Stomach (tissue), 9 donors: ENCODE results near the gene APLP1. TPM values are rescaled to one million over a fixed set of nuclear protein-coding genes. Genes with fewer than 3 reads are reported as not detected.
A peak's percentile ranks its signal among the peaks of the same experiment; 100 is the strongest.

Experiments
- DNase-seq, 2 donors: peaks; one replicate each; pipeline versions ENCODE4 v3.0.0 to v3.0.0-alpha.2; 2013 to 2019
- H3K27ac ChIP-seq, 5 donors: fragments of 200-600 bp in 4 of 5; sonication (generic) in 4 of 5; one replicate each; pipeline ENCODE4 v1.5.1; 2013 to 2019; ENCODE audit warnings: mild to moderate bottlenecking in 1 of 5, moderate library complexity in 1 of 5
- H3K27me3 ChIP-seq, 3 donors: fragments of 200-600 bp; sonication (generic); one replicate each; pipeline ENCODE4 v1.5.1; 2017 to 2019; ENCODE audit warnings: mixed run types in 1 of 3
- H3K36me3 ChIP-seq, 4 donors: fragments of 200-600 bp; sonication (generic); 1 replicate in 3 of 4; 2 replicates in 1 of 4; pipeline ENCODE4 v1.5.1; 2016 to 2019
- H3K4me1 ChIP-seq, 4 donors: fragments of 200-600 bp; sonication (generic); one replicate each; pipeline ENCODE4 v1.5.1; 2016 to 2019
- H3K4me3 ChIP-seq, 4 donors: fragments of 200-600 bp; sonication (generic) in 3 of 4; one replicate each; pipeline ENCODE4 v1.5.1; 2016 to 2019; ENCODE audit warnings: mild to moderate bottlenecking in 1 of 4
- H3K9me3 ChIP-seq, 4 donors: fragments of 200-600 bp; sonication (generic); one replicate each; pipeline ENCODE4 v1.5.1; 2016 to 2019
- EP300 ChIP-seq: sonication (generic); formaldehyde crosslinking; IDR thresholded peaks from one replicate; pipeline ENCODE4 v1.6.1; 2017; ENCODE audit warnings: antibody characterized with exemption
- POLR2A ChIP-seq, 4 donors: fragments of 450-650 bp; IDR thresholded peaks; one replicate each; pipeline ENCODE4 v1.6.1; 2016; ENCODE audit warnings: antibody characterized with exemption in 4 of 4, control low read depth in 2 of 4, mild to moderate bottlenecking in 1 of 4, moderate library complexity in 1 of 4
- POLR2AphosphoS5 ChIP-seq, 3 donors: sonication (generic); formaldehyde crosslinking; IDR thresholded peaks; one replicate each; pipeline ENCODE4 v1.6.1; 2016; ENCODE audit warnings: antibody characterized with exemption in 3 of 3
- WGBS, 5 donors: extraction: QIAGEN DNeasy Blood & Tissue Kit in 3 of 5; methylation state at CpG; one replicate each; pipeline versions ENCODE4 v1.1.5 to v1.1.7; 2013 to 2018; 5-methylcytosine and 5-hydroxymethylcytosine counted together
- intact Hi-C: fragments of 100-400 bp; cut with DNase I; formaldehyde crosslinking; loops from one replicate; pipeline ENCODE4 v1.15.1; 2023; ENCODE audit warnings: low total_unique reads
- polyA plus RNA-seq, 3 donors: library from polyadenylated mRNA; stranded (reverse); fragments of 200-250 nt; gene quantifications; one replicate each; pipeline ENCODE4 v1.2.3, GENCODE V29; 2013
- total RNA-seq, 5 donors: library from RNA; depleted of rRNA; stranded (reverse); fragments of >200 nt; gene quantifications; one replicate each; pipeline versions ENCODE4 v1.1.0 to v1.2.3, GENCODE V29; 2014 to 2016
- TF ChIP-seq, protein P1 (sequence below), 7 experiments: fragments of 450-650 bp in 4 of 7; fragments of 200-600 bp in 3 of 7; sonication (generic) in 3 of 7; IDR thresholded peaks; one replicate each; pipeline ENCODE4 v1.5.1; 2016 to 2019; ENCODE audit warnings: antibody characterized with exemption in 7 of 7, control low read depth in 2 of 7, mild to moderate bottlenecking in 1 of 7
- donor health status: healthy with polysubstance abuse.
- donor health status: Bipolar disorder and iron deficiency.
- donor health status: healthy.

APLP1 gene
- total and polyA plus RNA-seq, 8 donors: 5.3 to 76.5 (median 18.4) TPM

DNA sequence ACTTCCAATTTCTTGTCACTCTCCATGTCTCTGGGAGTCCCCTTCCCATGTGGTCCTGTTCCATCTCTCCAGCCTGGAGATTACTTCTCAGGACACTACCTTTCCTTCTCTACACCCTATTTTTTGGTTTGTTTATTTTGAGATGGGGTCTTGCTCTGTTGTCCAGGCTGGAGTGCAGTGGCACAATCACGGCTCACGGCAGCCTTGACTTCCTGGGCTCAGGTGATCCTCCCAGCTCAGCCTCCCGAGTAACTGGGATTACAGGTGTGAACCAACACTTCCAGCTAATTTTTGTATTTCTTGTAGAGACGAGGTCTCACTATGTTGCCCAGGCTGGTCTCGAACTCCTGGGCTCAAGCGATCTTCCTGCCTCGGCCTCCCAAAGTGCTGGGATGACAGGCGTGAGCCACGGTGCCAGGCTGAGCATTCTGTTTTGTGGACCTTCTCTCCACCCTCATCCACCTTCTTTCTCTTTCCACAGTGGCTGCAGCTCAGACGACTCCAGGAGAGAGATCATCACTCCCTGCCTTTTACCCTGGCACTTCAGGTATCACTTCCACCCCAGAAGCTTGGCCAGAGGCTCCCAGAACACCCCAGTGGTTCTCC, 34.6 kb downstream of the APLP1 start:
- DNase-seq: no peak
- H3K9me3 ChIP-seq: no peaks in the 10 kb centered on the region
- peaks cover 0 to under 1% (median 0%) of the 10 kb centered on the region in 4 donors for H3K36me3 ChIP-seq
- intact Hi-C loops: no loop called here
- peak overlapping the region; percentile 65 to 95 (median 93) for H3K27ac ChIP-seq
- peaks cover 32 to 70% (median 43%) of the 10 kb centered on the region in 4 donors for H3K4me1 ChIP-seq
- WGBS, 5 donors: 65 to 71% (median 69%) methylated on average over 10 of the region's 10 CpGs
- H3K27me3 ChIP-seq: no peaks in the 10 kb centered on the region
- TF ChIP-seq POLR2AphosphoS5 (IDR thresholded peaks at IDR 0.05) (no peak), POLR2A (IDR thresholded peaks at IDR 0.05) (no peak), EP300 (no peak)
- TF ChIP-seq, protein P1, sequence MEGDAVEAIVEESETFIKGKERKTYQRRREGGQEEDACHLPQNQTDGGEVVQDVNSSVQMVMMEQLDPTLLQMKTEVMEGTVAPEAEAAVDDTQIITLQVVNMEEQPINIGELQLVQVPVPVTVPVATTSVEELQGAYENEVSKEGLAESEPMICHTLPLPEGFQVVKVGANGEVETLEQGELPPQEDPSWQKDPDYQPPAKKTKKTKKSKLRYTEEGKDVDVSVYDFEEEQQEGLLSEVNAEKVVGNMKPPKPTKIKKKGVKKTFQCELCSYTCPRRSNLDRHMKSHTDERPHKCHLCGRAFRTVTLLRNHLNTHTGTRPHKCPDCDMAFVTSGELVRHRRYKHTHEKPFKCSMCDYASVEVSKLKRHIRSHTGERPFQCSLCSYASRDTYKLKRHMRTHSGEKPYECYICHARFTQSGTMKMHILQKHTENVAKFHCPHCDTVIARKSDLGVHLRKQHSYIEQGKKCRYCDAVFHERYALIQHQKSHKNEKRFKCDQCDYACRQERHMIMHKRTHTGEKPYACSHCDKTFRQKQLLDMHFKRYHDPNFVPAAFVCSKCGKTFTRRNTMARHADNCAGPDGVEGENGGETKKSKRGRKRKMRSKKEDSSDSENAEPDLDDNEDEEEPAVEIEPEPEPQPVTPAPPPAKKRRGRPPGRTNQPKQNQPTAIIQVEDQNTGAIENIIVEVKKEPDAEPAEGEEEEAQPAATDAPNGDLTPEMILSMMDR (IDR thresholded peaks at IDR 0.05): no peak
- H3K4me3 ChIP-seq: peak overlapping the region; percentile 25 to 34 (median 28)

DNA sequence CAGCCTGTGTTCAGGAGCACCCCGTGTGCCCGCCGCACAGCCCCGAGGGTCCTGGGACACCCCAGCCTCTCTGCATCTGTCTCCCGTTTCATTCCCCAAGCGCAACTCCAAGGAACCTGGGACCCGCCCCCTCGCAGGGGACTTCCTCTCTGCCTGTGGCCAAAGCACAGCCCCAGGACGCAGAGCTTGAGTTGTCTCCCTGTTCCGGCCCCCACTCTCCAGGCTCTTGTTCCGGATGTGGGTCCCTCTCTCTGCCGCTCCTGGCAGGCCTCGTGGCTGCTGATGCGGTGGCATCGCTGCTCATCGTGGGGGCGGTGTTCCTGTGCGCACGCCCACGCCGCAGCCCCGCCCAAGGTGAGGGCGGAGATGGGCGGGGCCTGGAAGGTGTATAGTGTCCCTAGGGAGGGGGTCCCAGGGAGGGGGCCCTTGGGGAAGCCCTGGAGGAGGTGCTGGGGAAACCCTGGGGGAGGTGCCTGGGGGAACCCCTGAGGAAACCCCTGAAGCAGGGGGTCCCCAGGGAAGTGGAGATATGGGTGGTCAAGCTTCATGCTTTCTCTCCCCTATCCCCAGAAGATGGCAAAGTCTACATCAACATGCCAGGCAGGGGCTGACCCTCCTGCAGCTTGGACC, 35.3 kb downstream of the APLP1 start:
- intact Hi-C loops: no loop called here
- H3K4me3 ChIP-seq: peak overlapping the region; percentile 25 to 34 (median 28)
- WGBS, 5 donors: 1 to 2% (median 1%) methylated on average over 21 to 24 of the region's 24 CpGs
- H3K36me3 ChIP-seq: no peaks in the 10 kb centered on the region
- TF ChIP-seq POLR2AphosphoS5 (IDR thresholded peaks at IDR 0.05) (peak; percentile 37 to 66 (median 64)), EP300 (no peak)
- peak; percentile 77 to 92 for DNase-seq
- no peaks in the 10 kb centered on the region for H3K27me3 ChIP-seq
- H3K9me3 ChIP-seq: no peaks in the 10 kb centered on the region
- H3K4me1 ChIP-seq: peaks cover 25 to 63% (median 36%) of the 10 kb centered on the region in 4 donors
- H3K27ac ChIP-seq: peak overlapping the region; percentile 58 to 95 (median 93)

DNA sequence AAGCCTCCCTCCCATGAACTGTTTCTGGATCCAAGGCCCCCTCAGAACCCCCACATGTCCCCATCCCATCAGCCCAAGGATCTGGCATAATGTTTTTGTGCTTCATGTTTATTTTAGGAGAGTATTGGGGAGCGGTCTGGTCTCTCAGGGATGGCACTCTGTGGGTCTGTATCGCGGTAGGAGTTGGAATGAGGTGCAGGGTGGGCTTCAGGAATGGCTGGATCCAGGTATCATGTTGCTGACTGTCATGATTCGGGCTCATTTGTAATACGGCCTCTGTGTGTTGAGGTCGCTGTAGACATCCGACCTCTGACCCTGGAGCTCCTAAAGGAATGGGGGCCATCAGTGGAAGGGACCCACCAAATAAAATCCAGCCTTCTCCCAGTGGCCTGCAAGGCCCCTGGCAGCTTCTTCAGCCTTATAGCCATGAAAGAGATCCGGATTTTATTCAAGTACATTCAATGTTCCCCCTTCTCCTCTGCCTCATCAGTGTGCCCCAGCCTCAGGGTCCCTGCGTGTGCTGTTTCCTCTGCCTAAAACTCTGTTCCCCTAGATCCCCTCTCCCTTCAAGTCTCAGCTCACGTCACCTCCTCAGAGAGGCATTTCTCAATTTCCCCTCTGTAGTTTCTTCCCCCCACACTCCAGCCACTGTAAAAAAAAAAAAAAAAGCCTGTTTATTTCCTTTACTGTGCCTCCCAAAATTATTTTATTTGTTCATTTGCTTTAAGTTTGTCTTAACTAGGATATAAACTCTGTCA, 36.1 kb downstream of the APLP1 start:
- H3K27me3 ChIP-seq: no peaks in the 10 kb centered on the region
- peaks cover 25 to 62% (median 35%) of the 10 kb centered on the region in 4 donors for H3K4me1 ChIP-seq
- no peaks in the 10 kb centered on the region for H3K9me3 ChIP-seq
- 83 to 90% (median 89%) methylated on average over 6 to 10 of the region's 10 CpGs for WGBS, 5 donors
- H3K27ac ChIP-seq: peak overlapping the region in 4 of 5 donors; percentile 84 to 95 (median 94)
- H3K36me3 ChIP-seq: no peaks in the 10 kb centered on the region
- no peak for DNase-seq
- no peak for TF ChIP-seq POLR2A (IDR thresholded peaks at IDR 0.05)
- TF ChIP-seq, protein P1 (IDR thresholded peaks at IDR 0.05): no peak
- peak overlapping the region in 1 of 4 donors; percentile 2 for H3K4me3 ChIP-seq
- intact Hi-C loops: no loop called here

DNA sequence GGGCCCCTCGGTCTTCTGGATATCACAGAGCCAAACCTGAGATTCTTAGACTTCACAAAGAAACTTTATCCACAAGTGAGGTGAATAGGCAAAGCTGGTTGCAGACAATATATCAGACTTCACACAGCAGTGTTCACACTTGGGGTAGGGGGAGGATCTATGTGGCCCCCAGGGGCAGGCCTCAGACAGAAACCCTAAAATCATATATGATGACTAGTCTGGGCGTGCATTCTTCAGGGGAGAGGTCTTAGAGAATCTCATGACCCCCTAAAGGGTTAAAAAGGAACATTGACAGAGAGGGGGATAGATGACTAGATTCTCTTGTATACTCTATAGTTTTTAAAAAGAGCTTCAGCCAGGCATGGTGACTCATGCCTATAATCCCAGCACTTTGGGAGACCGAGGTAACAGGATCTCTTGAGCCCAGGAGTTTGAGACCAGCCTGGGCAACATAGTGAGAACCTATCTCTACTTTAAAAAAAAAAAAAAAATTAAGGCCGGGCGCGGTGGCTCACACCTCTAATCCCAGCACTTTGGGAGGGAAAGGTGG, 36.9 kb downstream of the APLP1 start:
- no peaks in the 10 kb centered on the region for H3K27me3 ChIP-seq
- H3K36me3 ChIP-seq: no peaks in the 10 kb centered on the region
- peaks cover 25 to 55% (median 35%) of the 10 kb centered on the region in 4 donors for H3K4me1 ChIP-seq
- H3K4me3 ChIP-seq: no peak overlapping the region
- intact Hi-C loops: no loop called here
- WGBS, 5 donors: 61 to 78% (median 71%) methylated on average over 6 of the region's 6 CpGs
- H3K9me3 ChIP-seq: no peaks in the 10 kb centered on the region
- DNase-seq: no peak
- TF ChIP-seq POLR2AphosphoS5 (IDR thresholded peaks at IDR 0.05) (no peak), POLR2A (IDR thresholded peaks at IDR 0.05) (no peak), EP300 (no peak)
- TF ChIP-seq, protein P1 (IDR thresholded peaks at IDR 0.05): no peak
- peak overlapping the region in 4 of 5 donors; percentile 18 to 95 (median 94) for H3K27ac ChIP-seq
